Colonic mucosa (tissue), 4 donors: Measurements from ENCODE around the gene CYP2F1. TPM values are rescaled to one million over a fixed set of nuclear protein-coding genes. Genes with fewer than 3 reads are reported as not detected.
"Not testable (repeated sequence)": the region's sequence is repeated elsewhere in the genome, so short reads cannot be mapped to it uniquely, and the experiment has no call there.

Experiments
- DNase-seq: peaks from one replicate; pipeline ENCODE4 v3.0.0-alpha.2; 2020
- H3K27ac ChIP-seq: fragments of 200-600 bp; one replicate; pipeline ENCODE4 v1.8.0; 2021
- H3K27me3 ChIP-seq: fragments of 200-600 bp; one replicate; pipeline ENCODE4 v1.8.0; 2021
- H3K36me3 ChIP-seq: fragments of 200-600 bp; one replicate; pipeline ENCODE4 v1.8.0; 2021
- H3K4me1 ChIP-seq: fragments of 200-600 bp; one replicate; pipeline ENCODE4 v1.8.0; 2021; ENCODE audit warnings: mild to moderate bottlenecking
- H3K4me3 ChIP-seq: fragments of 200-600 bp; one replicate; pipeline ENCODE4 v1.8.0; 2021
- H3K9ac ChIP-seq, 2 donors: one replicate each; pipeline ENCODE4 v1.7.0; 2013; ENCODE audit warnings: control low read depth in 2 of 2, low read depth in 2 of 2, low read length in 2 of 2
- H3K9me3 ChIP-seq: fragments of 200-600 bp; one replicate; pipeline ENCODE4 v1.8.0; 2021
- CTCF ChIP-seq: fragments of 200-600 bp; IDR thresholded peaks from one replicate; pipeline ENCODE4 v1.8.0; 2022; ENCODE audit warnings: antibody characterized with exemption, mild to moderate bottlenecking
- intact Hi-C: fragments of 100-400 bp; cut with DNase I; formaldehyde crosslinking; loops from one replicate; pipeline ENCODE4 v1.14.1; 2022
- total RNA-seq, 2 donors: library from RNA; stranded (reverse); fragmentation: NEBNext Ultra II Directional in 1 of 2; extraction: Animal tissue kit (Norgen Biotek cat#: 25700) in 1 of 2; gene quantifications; one replicate each; pipeline ENCODE4 v1.2.1, GENCODE V29; 2021
- donor health status: healthy.
- donor health status: DM: no; HTN: no; CAD: no.
- donor health status: DM: no; HTN: no; CAD: no.

The CYP2F1 gene
- total RNA-seq, 2 donors from 2014 or later, result not detected

GRCh38 chr19:41128692-41129091 lies 14.5 kb downstream of the CYP2F1 start:
- H3K4me1 ChIP-seq, result no peaks in the 10 kb centered on the region
- no peaks in the 10 kb centered on the region for H3K36me3 ChIP-seq
- DNase-seq, result no peak
- H3K27ac ChIP-seq, result no peak overlapping the region
- no peaks in the 10 kb centered on the region for H3K9me3 ChIP-seq
- intact Hi-C loops, result no loop called here
- TF ChIP-seq CTCF, result no peak
- H3K9ac ChIP-seq, result no peak overlapping the region
- H3K4me3 ChIP-seq, result no peak overlapping the region
- no peaks in the 10 kb centered on the region for H3K27me3 ChIP-seq

- no peak for DNase-seq
- intact Hi-C loops, result no loop called here
- H3K27ac ChIP-seq, result no peak overlapping the region
- H3K9ac ChIP-seq, result no peak overlapping the region
- H3K27me3 ChIP-seq, result no peaks in the 10 kb centered on the region
- H3K9me3 ChIP-seq, result no peaks in the 10 kb centered on the region
- H3K36me3 ChIP-seq, result no peaks in the 10 kb centered on the region
- no peaks in the 10 kb centered on the region for H3K4me1 ChIP-seq
- no peak overlapping the region for H3K4me3 ChIP-seq
- TF ChIP-seq CTCF, result no peak
Measured at GRCh38 chr19:41131186-41131585, 17.0 kb downstream of the CYP2F1 start.

- H3K4me3 ChIP-seq, result no peak overlapping the region
- no peaks in the 10 kb centered on the region for H3K27me3 ChIP-seq
- H3K9me3 ChIP-seq, result no peaks in the 10 kb centered on the region
- H3K36me3 ChIP-seq, result no peaks in the 10 kb centered on the region
- intact Hi-C loops, result no loop called here
- no peak overlapping the region for H3K27ac ChIP-seq
- no peak for TF ChIP-seq CTCF
- no peak overlapping the region for H3K9ac ChIP-seq
- H3K4me1 ChIP-seq, result no peaks in the 10 kb centered on the region
- no peak for DNase-seq
Measured at GRCh38 chr19:41133260-41133659, 19.0 kb downstream of the CYP2F1 start.

GRCh38 chr19:41134616-41135015 lies 20.4 kb downstream of the CYP2F1 start:
- H3K36me3 ChIP-seq, result no peaks in the 10 kb centered on the region
- H3K27me3 ChIP-seq, result no peaks in the 10 kb centered on the region
- TF ChIP-seq CTCF, result no peak
- intact Hi-C loops, result no loop called here
- H3K9me3 ChIP-seq, result no peaks in the 10 kb centered on the region
- no peak overlapping the region for H3K27ac ChIP-seq
- no peak for DNase-seq
- no peak overlapping the region for H3K4me3 ChIP-seq
- no peak overlapping the region for H3K9ac ChIP-seq
- H3K4me1 ChIP-seq, result no peaks in the 10 kb centered on the region

GRCh38 chr19:41135390-41136384 lies 21.5 kb downstream of the CYP2F1 start:
- intact Hi-C loops, H3K27me3 ChIP-seq, H3K36me3 ChIP-seq, H3K4me1 ChIP-seq, H3K9me3 ChIP-seq: not testable (repeated sequence)
- Histone ChIP-seq H3K27ac (peak overlapping the region; percentile 67), H3K9ac (peak overlapping the region in 1 of 2 donors; percentile 34), H3K4me3 (peak overlapping the region; percentile 38)
- peak; percentile 80 for DNase-seq
